SK-N-MC (cell line): ENCODE measurements around the gene STK39.

Source experiments
- EZH2 ChIP-seq: fragments of 200-600 bp; sonication (generic); IDR thresholded peaks from one replicate; pipeline ENCODE4 v1.6.1; 2017; ENCODE audit warnings: antibody characterized with exemption
- FOXP2 ChIP-seq: optimal IDR thresholded peaks from 2 replicates; pipeline ENCODE3; 2011; ENCODE audit warnings: mild to moderate bottlenecking, moderate library complexity; ENCODE audit not compliant: insufficient read depth; ENCODE audit errors: extremely low read length, control extremely low read depth
- POLR2AphosphoS5 ChIP-seq: IDR thresholded peaks from 2 replicates; pipeline ENCODE4 v1.6.1; 2012; ENCODE audit warnings: mild to moderate bottlenecking, low read depth, low read length, borderline replicate concordance

DNA sequence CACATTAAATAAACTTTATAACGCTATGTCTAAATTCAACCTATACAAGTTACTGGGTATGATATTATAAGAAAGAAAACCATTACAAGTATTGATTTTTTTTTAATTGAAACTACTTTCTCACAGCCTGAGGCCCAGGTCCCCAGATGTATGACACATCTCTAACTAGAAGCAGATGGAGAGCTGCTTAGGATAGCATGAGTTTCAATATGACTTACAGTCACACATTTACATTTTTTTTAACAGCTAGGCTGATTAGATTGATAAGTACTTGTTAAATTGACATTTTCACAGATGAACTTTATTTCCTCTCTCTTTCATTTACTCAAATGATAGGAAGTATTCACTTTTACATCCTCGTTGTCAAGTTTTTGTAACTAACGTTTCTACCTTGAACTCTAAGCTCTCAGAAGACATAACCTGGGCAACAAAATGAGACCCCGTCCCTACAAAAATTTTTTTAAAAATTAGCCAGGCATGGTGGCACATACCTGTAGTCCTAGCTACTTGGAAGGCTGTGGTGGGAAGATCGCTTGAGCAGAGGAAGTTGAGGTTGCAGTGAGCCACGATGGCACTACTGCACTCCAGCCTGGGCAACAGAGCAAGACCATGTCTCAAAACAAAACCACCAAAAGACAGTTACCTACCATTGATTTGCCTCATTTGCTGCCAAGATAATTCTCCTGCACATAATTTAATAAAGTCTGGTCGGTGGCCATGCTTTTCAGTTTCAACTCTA lies 52.4 kb downstream of the STK39 start:
- TF ChIP-seq EZH2 (no peak), POLR2AphosphoS5 (no peak), FOXP2 (no peak)
